ENCODE measurements around the gene RAD51AP1. TPM values are rescaled to one million over a fixed set of nuclear protein-coding genes. Genes with fewer than 3 reads are reported as not detected.

RAD51AP1 gene
- total RNA-seq, 2 donors from 2014 or later, result 58.3 to 77.8 TPM

GRCh38 chr12:4566474-4566873 lies 27.8 kb downstream of the RAD51AP1 start:
- H3K36me3 ChIP-seq (ENCODE audit: control insufficient read depth, insufficient read depth, low read length), result no peaks in the 10 kb centered on the region
- H3K27ac ChIP-seq (ENCODE audit: low read depth, low read length), result no peak overlapping the region
- DNase-seq, result no peak
- peaks cover 19% of the 10 kb centered on the region for H3K27me3 ChIP-seq (ENCODE audit: control insufficient read depth, insufficient read depth, low read length, poor library complexity, severe bottlenecking)
- no peak for TF ChIP-seq CTCF (conservative IDR thresholded peaks at IDR 0.05)
- peaks cover 8% of the 10 kb centered on the region for H3K4me1 Mint-ChIP-seq
- peaks cover 42% of the 10 kb centered on the region for H3K27me3 Mint-ChIP-seq (ENCODE audit: insufficient read depth)
- 57 to 92% methylated on average over 1 to 2 of the region's 2 CpGs for WGBS, 2 experiments (ENCODE audit: insufficient coverage in 1 of 2, insufficient read length in 1 of 2)
- H3K4me3 Mint-ChIP-seq, result no peak overlapping the region
- H3K27ac Mint-ChIP-seq, result no peak overlapping the region
- H3K4me1 ChIP-seq (ENCODE audit: control insufficient read depth, insufficient read depth, low read length), result no peaks in the 10 kb centered on the region
- no peaks in the 10 kb centered on the region for H3K9me3 Mint-ChIP-seq
- no peaks in the 10 kb centered on the region for H3K36me3 Mint-ChIP-seq (ENCODE audit: low read depth)
- no peaks in the 10 kb centered on the region for H3K9me3 ChIP-seq (ENCODE audit: control insufficient read depth, low read length)
- H3K9ac ChIP-seq (ENCODE audit: extremely low read depth, low read length, poor library complexity, severe bottlenecking), result no peak overlapping the region
- no peak overlapping the region for H3K4me3 ChIP-seq (ENCODE audit: low read length)

GRCh38 chr12:4567073-4567881 lies 28.6 kb downstream of the RAD51AP1 start:
- no peak for TF ChIP-seq CTCF (conservative IDR thresholded peaks at IDR 0.05)
- WGBS, 2 experiments (ENCODE audit: insufficient coverage in 1 of 2, insufficient read length in 1 of 2), result 90 to 100% methylated on average over 1 to 2 of the region's 3 CpGs
- Mint-ChIP-seq H3K36me3 (ENCODE audit: low read depth) (no peaks in the 10 kb centered on the region), H3K4me1 (peaks cover 3% of the 10 kb centered on the region), H3K9me3 (no peaks in the 10 kb centered on the region), H3K27ac (no peak overlapping the region), H3K27me3 (ENCODE audit: insufficient read depth) (peaks cover 36% of the 10 kb centered on the region), H3K4me3 (no peak overlapping the region)
- Histone ChIP-seq H3K4me3 (ENCODE audit: low read length) (no peak overlapping the region), H3K27ac (ENCODE audit: low read depth, low read length) (no peak overlapping the region), H3K9ac (ENCODE audit: extremely low read depth, low read length, poor library complexity, severe bottlenecking) (no peak overlapping the region), H3K27me3 (ENCODE audit: control insufficient read depth, insufficient read depth, low read length, poor library complexity, severe bottlenecking) (peaks cover 16% of the 10 kb centered on the region), H3K36me3 (ENCODE audit: control insufficient read depth, insufficient read depth, low read length) (no peaks in the 10 kb centered on the region), H3K4me1 (ENCODE audit: control insufficient read depth, insufficient read depth, low read length) (no peaks in the 10 kb centered on the region), H3K9me3 (ENCODE audit: control insufficient read depth, low read length) (no peaks in the 10 kb centered on the region)
- DNase-seq, result no peak

- Mint-ChIP-seq H3K9me3 (no peaks in the 10 kb centered on the region), H3K36me3 (ENCODE audit: low read depth) (no peaks in the 10 kb centered on the region), H3K27me3 (ENCODE audit: insufficient read depth) (peaks cover 19% of the 10 kb centered on the region), H3K27ac (no peak overlapping the region), H3K4me3 (no peak overlapping the region), H3K4me1 (peaks cover 3% of the 10 kb centered on the region)
- Histone ChIP-seq H3K27ac (ENCODE audit: low read depth, low read length) (no peak overlapping the region), H3K9me3 (ENCODE audit: control insufficient read depth, low read length) (no peaks in the 10 kb centered on the region), H3K36me3 (ENCODE audit: control insufficient read depth, insufficient read depth, low read length) (no peaks in the 10 kb centered on the region), H3K4me1 (ENCODE audit: control insufficient read depth, insufficient read depth, low read length) (no peaks in the 10 kb centered on the region), H3K4me3 (ENCODE audit: low read length) (no peak overlapping the region), H3K9ac (ENCODE audit: extremely low read depth, low read length, poor library complexity, severe bottlenecking) (no peak overlapping the region), H3K27me3 (ENCODE audit: control insufficient read depth, insufficient read depth, low read length, poor library complexity, severe bottlenecking) (no peaks in the 10 kb centered on the region)
- 97 to 100% methylated on average over 3 of the region's 4 CpGs for WGBS, 2 experiments (ENCODE audit: insufficient coverage in 1 of 2, insufficient read length in 1 of 2)
- TF ChIP-seq CTCF (conservative IDR thresholded peaks at IDR 0.05), result no peak
- no peak for DNase-seq
Measured at GRCh38 chr12:4569261-4569660, 30.6 kb downstream of the RAD51AP1 start.
